ENCODE results near the gene ECI2.

The ECI2 gene

DNA sequence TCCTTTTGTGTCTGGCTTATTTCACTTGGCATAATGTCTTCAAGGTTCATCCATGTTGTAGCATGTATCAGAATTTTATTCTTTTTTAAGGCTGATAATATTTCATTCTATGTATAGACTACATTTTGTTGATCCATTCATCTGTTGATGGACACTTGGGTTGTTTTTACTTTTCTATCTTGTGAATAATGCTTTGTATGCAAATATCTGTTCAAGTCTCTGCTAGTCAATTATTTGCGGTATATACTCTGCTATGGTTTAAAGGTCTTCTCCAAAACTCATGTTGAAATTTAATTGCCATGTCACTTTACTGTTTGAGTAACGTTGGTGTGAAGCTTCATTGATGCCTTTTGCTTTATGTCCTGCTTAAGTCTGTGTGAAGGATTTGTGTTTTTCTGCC lies 27.5 kb downstream of the ECI2 start:
- no peak overlapping the region for H3K4me3 ChIP-seq (replicated peaks; ENCODE audit: low read depth, low read length)
- TF ChIP-seq, protein P1, sequence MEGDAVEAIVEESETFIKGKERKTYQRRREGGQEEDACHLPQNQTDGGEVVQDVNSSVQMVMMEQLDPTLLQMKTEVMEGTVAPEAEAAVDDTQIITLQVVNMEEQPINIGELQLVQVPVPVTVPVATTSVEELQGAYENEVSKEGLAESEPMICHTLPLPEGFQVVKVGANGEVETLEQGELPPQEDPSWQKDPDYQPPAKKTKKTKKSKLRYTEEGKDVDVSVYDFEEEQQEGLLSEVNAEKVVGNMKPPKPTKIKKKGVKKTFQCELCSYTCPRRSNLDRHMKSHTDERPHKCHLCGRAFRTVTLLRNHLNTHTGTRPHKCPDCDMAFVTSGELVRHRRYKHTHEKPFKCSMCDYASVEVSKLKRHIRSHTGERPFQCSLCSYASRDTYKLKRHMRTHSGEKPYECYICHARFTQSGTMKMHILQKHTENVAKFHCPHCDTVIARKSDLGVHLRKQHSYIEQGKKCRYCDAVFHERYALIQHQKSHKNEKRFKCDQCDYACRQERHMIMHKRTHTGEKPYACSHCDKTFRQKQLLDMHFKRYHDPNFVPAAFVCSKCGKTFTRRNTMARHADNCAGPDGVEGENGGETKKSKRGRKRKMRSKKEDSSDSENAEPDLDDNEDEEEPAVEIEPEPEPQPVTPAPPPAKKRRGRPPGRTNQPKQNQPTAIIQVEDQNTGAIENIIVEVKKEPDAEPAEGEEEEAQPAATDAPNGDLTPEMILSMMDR (IDR thresholded peaks at IDR 0.05; ENCODE audit: low read depth, low read length, missing control alignments), result no peak
- no peak for DNase-seq (ENCODE audit: extremely low read depth, low read depth)

DNA sequence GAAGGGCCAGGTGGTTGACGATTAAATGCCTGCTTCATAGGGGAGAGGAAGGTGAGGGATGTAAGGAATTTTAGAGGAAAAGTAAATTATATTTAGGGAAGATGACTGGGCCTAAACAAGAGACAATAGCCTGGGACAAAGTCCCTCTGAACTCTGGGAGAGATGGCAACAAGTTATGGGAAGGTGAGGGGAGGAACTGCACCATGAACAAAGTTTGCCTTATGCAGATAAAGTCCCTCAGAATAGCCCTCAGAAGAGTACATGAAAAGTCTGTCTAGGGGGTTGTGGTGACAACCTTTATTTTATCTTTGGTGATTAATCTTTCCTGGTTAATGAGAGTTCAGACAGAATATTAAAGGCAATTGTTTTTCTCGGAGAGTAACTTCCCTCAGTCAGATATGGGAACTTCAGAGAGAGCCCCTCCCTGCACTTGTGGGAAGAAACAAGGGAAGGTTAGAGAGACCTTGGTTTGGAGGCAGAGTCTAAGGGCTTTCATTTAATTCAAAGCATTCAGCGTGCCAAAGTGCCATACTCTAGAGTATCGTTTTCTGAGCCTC lies 29.3 kb downstream of the ECI2 start:
- TF ChIP-seq, protein P1 (IDR thresholded peaks at IDR 0.05; ENCODE audit: low read depth, low read length, missing control alignments), result no peak
- H3K4me3 ChIP-seq (replicated peaks; ENCODE audit: low read depth, low read length), result no peak overlapping the region
- no peak for DNase-seq (ENCODE audit: extremely low read depth, low read depth)

DNA sequence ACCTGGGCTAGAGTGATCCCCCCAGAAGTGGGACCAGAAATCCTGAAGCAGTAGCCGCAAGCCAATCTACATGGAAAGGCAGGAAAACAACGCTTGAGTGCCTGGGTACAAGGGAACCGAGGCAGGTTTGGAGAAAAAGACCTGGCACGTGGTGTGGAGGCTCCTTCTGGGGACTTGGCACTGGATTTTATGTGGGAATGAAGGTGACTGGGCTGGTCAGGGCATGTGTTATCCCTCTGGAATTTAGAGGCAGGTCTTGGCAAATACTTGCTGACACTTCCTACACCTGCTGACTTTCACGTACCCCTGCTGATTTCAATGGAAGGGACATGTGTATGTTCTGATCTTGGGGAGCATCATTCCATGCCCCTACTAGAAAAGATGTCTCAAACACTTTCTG lies 31.4 kb downstream of the ECI2 start:
- no peak overlapping the region for H3K4me3 ChIP-seq (replicated peaks; ENCODE audit: low read depth, low read length)
- DNase-seq (ENCODE audit: extremely low read depth, low read depth), result no peak
- TF ChIP-seq, protein P1 (IDR thresholded peaks at IDR 0.05; ENCODE audit: low read depth, low read length, missing control alignments), result no peak

DNA sequence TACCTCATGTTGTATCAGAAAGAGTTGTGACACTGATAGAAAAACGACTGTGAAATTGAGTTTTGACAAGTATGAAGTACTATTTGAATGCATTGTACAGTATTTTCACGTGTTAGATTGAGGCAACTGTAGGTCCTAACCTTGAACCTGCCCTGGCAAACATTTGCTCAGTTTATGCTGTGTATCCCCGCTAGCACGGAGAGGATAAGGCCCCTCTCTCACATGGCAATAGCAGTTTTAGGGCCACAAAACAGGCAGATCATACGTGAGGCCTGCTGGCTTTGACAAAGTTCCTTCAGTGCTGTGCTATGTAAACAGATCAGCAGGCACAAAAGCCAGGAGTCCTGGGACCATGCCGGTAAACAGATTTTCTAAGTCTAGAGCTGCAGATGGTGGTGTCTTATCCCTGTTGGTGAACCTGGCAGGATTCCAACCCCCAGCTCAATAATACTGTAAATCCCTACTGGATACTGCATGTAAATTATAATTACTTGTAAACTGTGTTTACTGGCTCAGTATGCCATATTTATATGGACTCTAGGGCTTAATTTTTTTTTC lies 32.6 kb downstream of the ECI2 start:
- DNase-seq (ENCODE audit: extremely low read depth, low read depth), result no peak
- TF ChIP-seq, protein P1 (IDR thresholded peaks at IDR 0.05; ENCODE audit: low read depth, low read length, missing control alignments), result no peak
- no peak overlapping the region for H3K4me3 ChIP-seq (replicated peaks; ENCODE audit: low read depth, low read length)

DNA sequence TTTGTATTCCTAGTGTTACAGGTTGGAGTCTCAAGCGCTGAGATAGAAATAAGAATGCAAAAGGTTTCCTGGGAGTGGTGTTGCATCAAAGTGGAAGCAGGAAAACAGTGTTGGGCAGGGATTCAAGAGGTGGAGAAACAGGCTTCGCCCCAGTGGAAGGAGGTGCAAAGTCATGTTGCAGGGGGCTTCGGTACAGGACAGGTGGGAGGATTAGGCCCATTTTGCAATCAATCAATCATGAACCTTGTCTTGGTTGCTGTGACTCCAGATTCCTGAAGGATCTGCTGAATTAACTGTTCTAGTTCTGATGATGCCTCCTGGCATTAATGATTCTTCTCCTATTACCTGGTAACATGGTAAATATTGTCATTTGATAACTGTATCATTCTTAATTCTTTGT lies 34.1 kb downstream of the ECI2 start:
- no peak for DNase-seq (ENCODE audit: extremely low read depth, low read depth)
- TF ChIP-seq, protein P1 (IDR thresholded peaks at IDR 0.05; ENCODE audit: low read depth, low read length, missing control alignments), result no peak
- H3K4me3 ChIP-seq (replicated peaks; ENCODE audit: low read depth, low read length), result no peak overlapping the region

DNA sequence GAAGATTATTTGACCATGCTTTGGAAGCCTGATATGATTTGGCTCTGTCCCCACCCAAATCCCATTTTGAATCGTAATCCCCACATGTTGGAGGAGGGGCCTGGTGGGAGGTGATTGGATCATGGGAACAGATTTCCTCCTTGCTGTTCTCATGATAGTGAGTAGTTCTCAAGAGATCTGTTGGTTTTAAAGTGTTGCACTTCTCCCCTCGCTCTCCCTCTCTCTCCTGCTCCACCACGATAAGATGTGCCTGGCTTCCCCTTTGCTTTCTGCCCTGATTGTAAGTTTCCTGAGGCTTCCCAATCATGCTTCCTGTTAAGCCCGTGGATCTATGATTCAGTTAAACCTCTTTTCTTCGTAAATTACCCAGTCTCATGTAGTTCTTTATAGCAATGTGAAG lies 34.7 kb downstream of the ECI2 start:
- no peak for DNase-seq (ENCODE audit: extremely low read depth, low read depth)
- no peak overlapping the region for H3K4me3 ChIP-seq (replicated peaks; ENCODE audit: low read depth, low read length)
- TF ChIP-seq, protein P1 (IDR thresholded peaks at IDR 0.05; ENCODE audit: low read depth, low read length, missing control alignments), result no peak

DNA sequence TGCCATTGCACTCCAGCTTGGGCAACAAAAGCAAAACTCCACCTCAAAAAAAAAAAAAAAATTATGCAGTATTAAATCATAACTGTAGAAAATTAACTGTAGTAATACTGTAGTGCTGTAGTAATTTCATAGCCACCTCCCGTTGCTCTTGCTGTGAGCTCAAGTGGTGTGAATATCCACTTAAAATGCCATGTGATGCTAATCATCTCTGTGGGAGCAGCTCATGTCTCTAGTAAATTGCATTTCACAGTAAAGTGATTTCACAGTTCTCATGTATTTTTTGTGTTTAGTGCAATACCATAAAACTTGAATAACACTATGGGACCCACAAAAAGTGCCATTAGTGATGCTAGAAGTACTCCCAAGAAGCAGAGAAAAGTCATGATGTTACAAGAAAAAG lies 42.1 kb downstream of the ECI2 start:
- no peak overlapping the region for H3K4me3 ChIP-seq (replicated peaks; ENCODE audit: low read depth, low read length)
- TF ChIP-seq, protein P1 (IDR thresholded peaks at IDR 0.05; ENCODE audit: low read depth, low read length, missing control alignments), result no peak
- DNase-seq (ENCODE audit: extremely low read depth, low read depth), result no peak
